ENCODE measurements around the gene B4GALT2. TPM values are rescaled to one million over a fixed set of nuclear protein-coding genes. Genes with fewer than 3 reads are reported as not detected.

The B4GALT2 gene
- total and polyA plus RNA-seq, 2 donors (not counting 3 experiments of a cell fraction or from before 2014, with no cell fraction given), result 80.0 to 103 TPM

DNA sequence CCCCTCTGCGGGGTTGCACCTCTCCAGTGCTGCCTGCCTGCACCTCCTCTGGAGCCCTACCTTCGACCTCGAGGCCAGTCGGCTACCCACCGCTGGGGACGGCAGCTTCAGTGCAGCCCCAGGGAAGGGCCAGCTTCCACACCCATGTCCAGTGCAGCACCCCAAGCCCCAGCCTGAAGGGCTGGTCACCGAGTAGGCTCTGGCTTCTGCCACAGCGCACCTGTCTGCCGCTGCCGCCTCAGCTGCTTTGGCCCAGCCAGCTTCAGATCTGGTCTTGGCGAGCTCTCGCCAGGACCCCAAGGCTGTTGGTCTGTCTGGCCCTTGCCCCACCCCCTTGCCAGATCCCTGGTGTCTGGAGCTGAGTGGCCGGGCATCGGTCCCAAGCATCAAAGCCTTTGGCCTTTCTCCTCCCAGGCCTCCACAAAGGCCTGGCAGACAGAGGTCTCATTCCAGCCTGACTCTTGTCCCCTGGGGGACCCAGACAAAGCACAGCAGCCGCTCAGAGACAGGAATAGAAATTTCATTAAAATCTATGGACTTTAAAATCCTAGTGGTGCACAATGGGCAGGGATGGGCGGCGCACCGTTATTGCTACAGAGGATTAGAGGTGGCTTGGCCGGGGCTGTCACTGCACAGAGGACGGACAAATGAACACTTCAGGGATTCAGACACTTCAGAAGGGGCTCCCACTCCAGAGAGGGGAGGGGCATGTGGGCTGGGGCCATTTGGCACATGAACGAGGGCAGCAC is 17.1 kb downstream of the B4GALT2 start:
- H3K9me1 ChIP-seq (replicated peaks; ENCODE audit: control insufficient read depth, extremely low read depth, insufficient read depth, low read length), result no peaks in the 10 kb centered on the region
- dilution Hi-C loops (cut with MboI; ENCODE audit: extremely low pct_ligation_motif_present, low sequenced_read_pairs) (no loop called here), intact Hi-C loops (cut with micrococcal nuclease) (no loop called here)
- no peak overlapping the region for H2AFZ ChIP-seq (ENCODE audit: low read depth, low read length)
- no peak for TF ChIP-seq GATA2 (IDR thresholded peaks at IDR 0.05; ENCODE audit: insufficient read depth, insufficient read length, low read depth, low read length)
- TF ChIP-seq POLR2A (IDR thresholded peaks at IDR 0.05; ENCODE audit: low read depth, low read length), result no peak
- TF ChIP-seq, protein P1, sequence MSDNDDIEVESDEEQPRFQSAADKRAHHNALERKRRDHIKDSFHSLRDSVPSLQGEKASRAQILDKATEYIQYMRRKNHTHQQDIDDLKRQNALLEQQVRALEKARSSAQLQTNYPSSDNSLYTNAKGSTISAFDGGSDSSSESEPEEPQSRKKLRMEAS (IDR thresholded peaks at IDR 0.05; ENCODE audit: insufficient read depth, insufficient read length), result no peak
- TF ChIP-seq FOS (IDR thresholded peaks at IDR 0.05; ENCODE audit: borderline replicate concordance, insufficient read depth, low read length), result no peak
- no peak for TF ChIP-seq CTCF (IDR thresholded peaks at IDR 0.05; ENCODE audit: extremely low read depth in 1 of 2, insufficient read depth in 1 of 2, low read depth in 1 of 2, low read length in 2 of 2)
- TF ChIP-seq POLR2AphosphoS5 (IDR thresholded peaks at IDR 0.05; ENCODE audit: insufficient read depth, low read depth, low read length), result no peak
- TF ChIP-seq MYC (IDR thresholded peaks at IDR 0.05; ENCODE audit: low read depth, low read length), result no peak
- no peak for TF ChIP-seq EZH2 (IDR thresholded peaks at IDR 0.05; ENCODE audit: borderline replicate concordance, low read depth, low read length, severe bottlenecking)
- TF ChIP-seq JUN (IDR thresholded peaks at IDR 0.05; ENCODE audit: borderline replicate concordance, insufficient read depth, insufficient read length, low read depth), result no peak
- peaks cover 4% of the 10 kb centered on the region for H3K4me1 ChIP-seq (ENCODE audit: control insufficient read depth, extremely low read depth, insufficient read depth, low read length)
- ChIA-PET POLR2A (no interaction called here), CTCF (interaction anchor here (0.6 to 1.9 kb wide), 4 partner anchors 9 to 1230 kb away, joined by 3 to 6 read pairs (median 4); no protein-coding TSS in a partner anchor)
- FAIRE-seq (no peak), DNase-seq (ENCODE audit: low read depth, low spot score) (no peak)
- H3K27me3 ChIP-seq (ENCODE audit: control insufficient read depth in 2 of 2, insufficient read depth in 2 of 2, low read length in 2 of 2), result no peaks in the 10 kb centered on the region
- H3K36me3 ChIP-seq (ENCODE audit: control insufficient read depth in 2 of 2, extremely low read depth in 1 of 2, insufficient read depth in 2 of 2, low read length in 2 of 2), result no peaks in the 10 kb centered on the region
- no peak overlapping the region for H3K9ac ChIP-seq (replicated peaks; ENCODE audit: extremely low read depth, insufficient read depth, low read length)
- no TSS peak for BruUV-seq (replicated peaks)
- no peaks in the 10 kb centered on the region for H3K9me3 ChIP-seq (replicated peaks; ENCODE audit: control insufficient read depth, insufficient read depth, low read length)
- no peaks in the 10 kb centered on the region for H4K20me1 ChIP-seq (replicated peaks; ENCODE audit: control insufficient read depth, extremely low read depth, insufficient read depth, low read length)
- H3K4me3 ChIP-seq (replicated peaks in 1 of 3; ENCODE audit: insufficient read depth in 1 of 3, low read depth in 1 of 3, low read length in 3 of 3), result no peak overlapping the region
- H3K4me2 ChIP-seq (ENCODE audit: insufficient read depth, low read length), result no peak overlapping the region
- H3K79me2 ChIP-seq (ENCODE audit: control insufficient read depth, insufficient read depth, low read length), result no peaks in the 10 kb centered on the region
- no peak overlapping the region for H3K27ac ChIP-seq (ENCODE audit: insufficient read depth, low read depth, low read length)

Measured in endothelial cell of umbilical vein (primary cell).